Measurements from ENCODE around the gene ODR4. TPM values are rescaled to one million over a fixed set of nuclear protein-coding genes. Genes with fewer than 3 reads are reported as not detected.

Gene ODR4
- total and polyA plus RNA-seq, 4 donors = 10.3 to 29.3 (median 16.7) TPM

- no peaks in the 10 kb centered on the region for H3K9me3 ChIP-seq (ENCODE audit: control insufficient read depth in 4 of 4, insufficient read depth in 3 of 4, low read length in 3 of 4)
- H3K36me3 ChIP-seq (ENCODE audit: control insufficient read depth in 4 of 4, insufficient read depth in 4 of 4, low read length in 4 of 4) = peaks cover 0 to 6% (median 0%) of the 10 kb centered on the region in 4 donors
- no peaks in the 10 kb centered on the region for H3K27me3 ChIP-seq (ENCODE audit: control insufficient read depth in 3 of 3, insufficient read depth in 3 of 3, low read length in 2 of 3)
- H3K9ac ChIP-seq (ENCODE audit: insufficient read depth in 1 of 2, low read length in 2 of 2) = no peak overlapping the region
- H3K4me1 ChIP-seq (ENCODE audit: control insufficient read depth in 5 of 5, insufficient read depth in 5 of 5, low read length in 5 of 5) = no peaks in the 10 kb centered on the region
- WGBS, 2 donors = 44 to 66% methylated on average over 3 of the region's 3 CpGs
- H3K27ac ChIP-seq (ENCODE audit: low read depth in 1 of 2, low read length in 1 of 2) = no peak overlapping the region
- no peak for TF ChIP-seq CTCF (IDR thresholded peaks at IDR 0.05; ENCODE audit: control extremely low read depth, extremely low read depth)
- ATAC-seq (ENCODE audit: insufficient read depth, low FRiP score) (no peak), DNase-seq (no peak)
- no peak overlapping the region for H3K4me3 ChIP-seq
Observed at GRCh38 chr1:186440584-186440983, 64.9 kb downstream of the ODR4 start.

DNA sequence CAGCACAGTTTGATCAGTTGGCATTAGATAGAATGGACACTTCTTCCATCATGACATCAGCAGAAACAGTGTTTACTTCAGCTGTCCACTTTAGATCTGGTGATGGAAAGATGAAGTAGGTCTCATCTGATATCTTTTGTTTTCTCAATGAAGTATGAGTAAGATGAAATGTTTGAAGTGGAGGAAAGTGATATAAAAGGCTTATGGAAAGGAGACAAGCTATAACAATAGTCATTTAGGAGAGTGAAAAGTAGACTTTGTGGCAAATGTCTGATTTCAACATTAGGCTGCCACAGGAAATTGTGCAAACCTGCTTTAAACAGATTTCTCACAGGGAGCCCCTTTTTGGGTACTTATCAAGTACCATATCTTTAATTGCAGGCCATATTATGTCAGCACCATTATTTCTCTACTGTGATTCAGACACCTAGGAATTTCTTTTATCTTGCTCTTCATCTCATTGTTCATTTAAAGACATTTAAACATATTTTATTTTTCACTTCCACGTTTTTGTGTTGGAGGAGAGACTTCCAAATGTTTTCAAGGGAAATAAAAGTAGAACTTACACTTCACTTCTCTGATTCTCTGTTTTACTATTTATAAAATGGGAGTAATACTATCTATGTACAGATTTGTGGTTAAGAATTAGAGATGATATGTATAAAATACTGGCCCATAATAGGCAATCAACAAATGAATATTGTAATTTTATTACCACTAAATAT is 67.2 kb downstream of the ODR4 start:
- no peak for TF ChIP-seq CTCF (IDR thresholded peaks at IDR 0.05; ENCODE audit: control extremely low read depth, extremely low read depth)
- Histone ChIP-seq H3K36me3 (ENCODE audit: control insufficient read depth in 4 of 4, insufficient read depth in 4 of 4, low read length in 4 of 4) (no peaks in the 10 kb centered on the region), H3K9me3 (ENCODE audit: control insufficient read depth in 4 of 4, insufficient read depth in 3 of 4, low read length in 3 of 4) (no peaks in the 10 kb centered on the region), H3K9ac (ENCODE audit: insufficient read depth in 1 of 2, low read length in 2 of 2) (no peak overlapping the region), H3K4me1 (ENCODE audit: control insufficient read depth in 5 of 5, insufficient read depth in 5 of 5, low read length in 5 of 5) (no peaks in the 10 kb centered on the region), H3K4me3 (no peak overlapping the region), H3K27me3 (ENCODE audit: control insufficient read depth in 3 of 3, insufficient read depth in 3 of 3, low read length in 2 of 3) (no peaks in the 10 kb centered on the region), H3K27ac (ENCODE audit: low read depth in 1 of 2, low read length in 1 of 2) (no peak overlapping the region)
- DNase-seq (no peak), ATAC-seq (ENCODE audit: insufficient read depth, low FRiP score) (no peak)
- WGBS, 2 donors = 8 to 19% methylated on average over 1 of the region's 1 CpG

- no peak overlapping the region for H3K27ac ChIP-seq (ENCODE audit: low read depth in 1 of 2, low read length in 1 of 2)
- H3K9me3 ChIP-seq (ENCODE audit: control insufficient read depth in 4 of 4, insufficient read depth in 3 of 4, low read length in 3 of 4) = no peaks in the 10 kb centered on the region
- H3K4me1 ChIP-seq (ENCODE audit: control insufficient read depth in 5 of 5, insufficient read depth in 5 of 5, low read length in 5 of 5) = no peaks in the 10 kb centered on the region
- ATAC-seq (ENCODE audit: insufficient read depth, low FRiP score) (no peak), DNase-seq (no peak)
- no peak overlapping the region for H3K9ac ChIP-seq (ENCODE audit: insufficient read depth in 1 of 2, low read length in 2 of 2)
- 85 to 95% methylated on average over 2 of the region's 2 CpGs for WGBS, 2 donors
- no peaks in the 10 kb centered on the region for H3K27me3 ChIP-seq (ENCODE audit: control insufficient read depth in 3 of 3, insufficient read depth in 3 of 3, low read length in 2 of 3)
- no peak overlapping the region for H3K4me3 ChIP-seq
- no peak for TF ChIP-seq CTCF (IDR thresholded peaks at IDR 0.05; ENCODE audit: control extremely low read depth, extremely low read depth)
- no peaks in the 10 kb centered on the region for H3K36me3 ChIP-seq (ENCODE audit: control insufficient read depth in 4 of 4, insufficient read depth in 4 of 4, low read length in 4 of 4)
Observed at GRCh38 chr1:186443638-186444037, 68.0 kb downstream of the ODR4 start.

- DNase-seq (no peak), ATAC-seq (ENCODE audit: insufficient read depth, low FRiP score) (no peak)
- H3K9me3 ChIP-seq (ENCODE audit: control insufficient read depth in 4 of 4, insufficient read depth in 3 of 4, low read length in 3 of 4) = no peaks in the 10 kb centered on the region
- WGBS, 2 donors = 88 to 93% methylated on average over 4 of the region's 4 CpGs
- no peak overlapping the region for H3K4me3 ChIP-seq
- no peak overlapping the region for H3K27ac ChIP-seq (ENCODE audit: low read depth in 1 of 2, low read length in 1 of 2)
- no peak for TF ChIP-seq CTCF (IDR thresholded peaks at IDR 0.05; ENCODE audit: control extremely low read depth, extremely low read depth)
- H3K4me1 ChIP-seq (ENCODE audit: control insufficient read depth in 5 of 5, insufficient read depth in 5 of 5, low read length in 5 of 5) = no peaks in the 10 kb centered on the region
- H3K36me3 ChIP-seq (ENCODE audit: control insufficient read depth in 4 of 4, insufficient read depth in 4 of 4, low read length in 4 of 4) = no peaks in the 10 kb centered on the region
- no peak overlapping the region for H3K9ac ChIP-seq (ENCODE audit: insufficient read depth in 1 of 2, low read length in 2 of 2)
- no peaks in the 10 kb centered on the region for H3K27me3 ChIP-seq (ENCODE audit: control insufficient read depth in 3 of 3, insufficient read depth in 3 of 3, low read length in 2 of 3)
Observed at GRCh38 chr1:186446152-186446551, 70.5 kb downstream of the ODR4 start.

Measured in lung (tissue), 12 donors.